HG02642 (cell line): ENCODE measurements around the gene EIF4E2.
"Not testable (repeated sequence)": the region's sequence is repeated elsewhere in the genome, so short reads cannot be mapped to it uniquely, and the experiment has no call there.

Experiments used
- ATAC-seq: cut with Tn5 transposase; IDR thresholded peaks from one replicate; pipeline ENCODE4 v1.9.1; 2021; ENCODE audit warnings: mild to moderate bottlenecking; ENCODE audit not compliant: unreplicated experiment, poor library complexity

EIF4E2 gene

DNA sequence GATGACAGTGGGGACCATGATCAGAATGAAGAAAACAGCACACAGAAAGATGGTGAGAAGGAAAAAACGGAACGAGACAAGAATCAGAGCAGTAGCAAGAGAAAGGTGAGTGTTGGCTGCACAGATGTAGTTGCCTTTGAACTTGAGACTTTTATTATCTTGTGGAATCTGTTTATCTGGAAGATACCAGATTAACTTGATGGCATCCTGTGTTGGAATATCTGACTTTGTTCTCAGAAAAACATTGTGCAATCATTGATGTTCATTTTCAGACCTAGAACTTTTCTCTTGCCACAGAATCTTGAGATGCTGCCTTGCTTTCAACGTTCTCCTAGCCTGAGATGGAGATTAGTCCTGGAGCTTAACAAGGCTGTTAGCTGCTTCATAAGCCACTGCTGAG is 5.9 kb downstream of the EIF4E2 start:
- no peak for ATAC-seq

DNA sequence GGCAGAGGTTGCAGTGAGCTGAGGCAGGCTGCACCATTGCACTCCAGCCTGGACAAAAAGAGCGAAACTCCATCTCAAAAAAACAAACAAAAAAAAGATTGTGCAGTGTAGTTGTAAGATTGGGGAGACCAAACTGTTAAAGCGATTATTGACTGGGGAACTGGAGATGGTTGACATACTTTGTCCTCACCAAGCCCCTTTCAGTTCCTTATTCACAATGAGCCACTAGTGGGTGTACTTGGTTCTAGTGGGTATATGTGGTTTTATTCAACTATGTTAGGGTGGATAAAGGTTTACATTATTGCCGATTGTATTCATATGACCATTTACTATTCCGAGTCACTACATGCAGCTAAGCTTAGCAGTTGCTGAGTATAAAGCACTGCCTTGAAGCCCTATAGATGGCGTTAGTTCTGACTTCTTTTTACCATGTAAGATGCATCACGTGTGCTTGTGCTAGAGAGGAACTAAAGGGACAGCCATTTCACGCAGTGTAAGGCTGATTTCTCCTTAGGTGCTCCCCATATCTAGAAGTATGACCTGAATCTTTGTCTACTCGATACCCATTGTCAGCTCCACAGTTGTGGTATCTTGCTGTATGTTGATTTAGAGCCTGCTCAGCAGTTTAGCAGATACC is 12.1 kb downstream of the EIF4E2 start:
- no peak for ATAC-seq

DNA sequence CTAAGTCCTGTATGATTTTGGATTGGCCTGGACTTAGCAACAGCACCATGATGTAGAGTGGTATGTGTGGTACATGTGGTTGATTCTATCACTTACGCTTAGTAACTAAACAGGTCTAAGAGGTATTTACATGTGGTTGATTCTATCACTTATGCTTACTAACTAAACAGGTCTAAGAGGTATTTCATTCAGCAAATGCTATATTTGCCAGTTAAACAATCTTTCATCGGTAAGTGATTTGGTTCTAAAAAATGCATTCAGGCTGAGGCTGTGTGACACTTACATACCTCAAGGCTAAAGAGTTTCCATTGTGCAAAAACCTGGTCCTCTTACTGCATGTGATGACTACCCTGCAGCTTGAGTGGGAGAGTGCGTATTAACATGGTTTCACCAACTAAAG is 13.1 kb downstream of the EIF4E2 start:
- ATAC-seq, result no peak

DNA sequence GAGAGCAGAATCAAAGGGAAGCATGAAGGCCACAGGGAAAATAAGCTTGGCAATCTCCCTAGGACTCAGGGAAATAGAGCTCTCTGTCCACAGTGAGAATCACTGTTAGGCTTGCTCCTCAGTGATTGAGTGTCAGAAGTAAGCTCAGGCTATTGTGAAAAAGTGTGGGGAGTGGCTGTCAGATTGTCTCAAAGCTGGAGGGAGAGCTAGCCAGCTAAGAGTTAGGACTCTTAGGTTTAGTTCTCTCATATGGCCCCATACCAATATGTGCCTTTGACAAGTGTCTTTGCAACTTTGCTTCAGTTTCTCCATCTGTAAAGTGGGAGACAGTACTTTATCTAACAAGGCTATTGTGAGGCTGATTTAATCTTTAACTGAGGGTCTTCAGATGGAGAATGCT is 17.2 kb downstream of the EIF4E2 start:
- ATAC-seq, result no peak

DNA sequence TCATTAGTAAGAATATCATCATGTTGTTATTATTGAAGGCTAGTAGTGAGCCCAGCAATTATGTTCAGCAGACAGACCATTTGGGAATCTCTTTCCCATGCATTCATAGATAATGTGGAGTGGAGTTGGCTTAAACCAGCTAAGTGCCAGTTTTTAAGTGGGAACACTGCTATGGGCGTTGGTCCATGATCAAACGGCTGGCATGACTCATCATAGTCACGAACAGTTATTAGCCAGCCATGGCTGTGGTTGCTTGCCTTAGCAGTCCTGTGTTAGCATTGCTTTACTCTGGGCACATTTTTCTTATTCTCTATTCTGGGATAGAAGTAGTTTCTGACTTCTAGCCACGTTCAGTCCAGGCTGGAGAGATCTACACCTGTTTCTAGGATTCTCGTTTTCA is 17.7 kb downstream of the EIF4E2 start:
- no peak for ATAC-seq

DNA sequence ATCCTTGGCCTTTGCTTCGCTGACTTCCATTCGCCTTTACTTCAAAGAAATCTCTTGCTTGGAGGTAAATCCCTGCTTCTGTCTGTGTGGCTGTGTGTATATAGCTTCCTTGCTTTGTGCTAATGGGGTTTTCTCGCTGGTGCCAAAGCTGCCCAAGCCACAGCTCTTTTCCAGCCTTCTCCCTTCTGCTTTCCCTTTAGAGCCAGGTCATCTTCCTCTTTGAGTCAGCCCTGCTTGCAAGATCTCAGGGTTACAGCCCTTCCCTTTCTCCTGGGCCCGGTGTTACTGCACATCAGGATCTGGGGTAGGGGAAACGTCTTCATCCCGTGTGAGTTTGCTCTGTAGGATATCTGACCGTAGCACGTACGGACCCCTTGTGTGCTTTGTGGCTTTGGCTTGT is 19.1 kb downstream of the EIF4E2 start:
- no peak for ATAC-seq

DNA sequence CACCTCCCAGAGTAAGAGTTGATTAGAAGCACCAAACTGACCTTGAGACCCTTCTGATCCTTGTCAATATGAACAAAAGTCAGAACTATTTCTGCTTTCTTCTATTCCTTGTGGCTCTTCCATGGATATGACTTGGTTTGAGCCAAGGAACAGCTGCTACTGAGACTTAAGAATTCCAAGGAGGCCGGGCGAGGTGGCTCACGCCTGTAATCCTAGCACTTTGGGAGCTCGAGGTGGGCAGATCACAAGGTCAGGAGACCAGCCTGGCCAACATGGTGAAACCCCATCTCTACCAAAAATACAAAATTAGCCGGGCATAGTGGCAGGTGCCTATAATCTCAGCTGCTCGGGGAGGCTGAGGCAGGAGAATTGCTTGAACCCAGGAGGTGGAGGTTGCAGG is 20.0 kb downstream of the EIF4E2 start:
- not testable (repeated sequence) for ATAC-seq

DNA sequence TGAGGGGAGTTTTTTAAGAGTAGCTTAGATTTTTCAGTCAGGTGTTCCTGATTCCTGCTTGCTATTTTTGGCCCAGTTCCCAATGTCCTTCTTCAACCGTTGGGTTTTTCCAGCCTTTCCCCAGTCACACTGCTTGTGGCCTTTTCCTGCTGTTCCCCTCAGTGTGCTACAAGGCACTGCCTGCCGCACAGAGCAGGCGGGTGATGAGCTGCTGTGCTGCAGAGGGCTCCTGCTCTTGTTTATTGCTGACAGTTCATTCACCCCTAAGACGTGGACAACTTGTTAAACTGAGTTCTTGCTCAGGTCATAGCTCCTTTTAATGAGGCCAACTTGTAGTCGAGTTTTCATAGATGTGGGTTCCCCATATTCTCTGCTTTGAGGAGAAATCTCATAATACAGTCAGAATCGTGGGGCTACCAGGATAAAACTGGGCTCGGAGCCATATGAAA is 20.6 kb downstream of the EIF4E2 start:
- no peak for ATAC-seq

DNA sequence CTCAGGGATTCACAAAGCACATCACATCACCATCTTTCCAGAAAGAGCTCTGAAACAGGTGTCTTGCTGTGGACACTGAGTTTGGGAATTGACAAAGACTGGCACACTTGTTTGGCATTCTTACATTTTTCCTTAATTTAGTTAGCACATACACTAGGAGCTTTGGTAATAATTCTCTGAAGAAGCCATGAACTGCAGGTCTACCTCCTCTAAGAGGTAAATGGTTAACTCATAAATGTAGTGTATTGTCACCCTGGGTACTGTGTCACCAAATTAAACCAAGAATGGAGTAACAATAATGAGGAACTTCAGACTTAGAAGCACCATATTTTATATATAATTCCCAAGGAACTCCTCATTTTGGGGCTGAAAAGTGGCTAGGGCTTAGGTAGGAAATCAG is 22.6 kb downstream of the EIF4E2 start:
- ATAC-seq, result no peak

DNA sequence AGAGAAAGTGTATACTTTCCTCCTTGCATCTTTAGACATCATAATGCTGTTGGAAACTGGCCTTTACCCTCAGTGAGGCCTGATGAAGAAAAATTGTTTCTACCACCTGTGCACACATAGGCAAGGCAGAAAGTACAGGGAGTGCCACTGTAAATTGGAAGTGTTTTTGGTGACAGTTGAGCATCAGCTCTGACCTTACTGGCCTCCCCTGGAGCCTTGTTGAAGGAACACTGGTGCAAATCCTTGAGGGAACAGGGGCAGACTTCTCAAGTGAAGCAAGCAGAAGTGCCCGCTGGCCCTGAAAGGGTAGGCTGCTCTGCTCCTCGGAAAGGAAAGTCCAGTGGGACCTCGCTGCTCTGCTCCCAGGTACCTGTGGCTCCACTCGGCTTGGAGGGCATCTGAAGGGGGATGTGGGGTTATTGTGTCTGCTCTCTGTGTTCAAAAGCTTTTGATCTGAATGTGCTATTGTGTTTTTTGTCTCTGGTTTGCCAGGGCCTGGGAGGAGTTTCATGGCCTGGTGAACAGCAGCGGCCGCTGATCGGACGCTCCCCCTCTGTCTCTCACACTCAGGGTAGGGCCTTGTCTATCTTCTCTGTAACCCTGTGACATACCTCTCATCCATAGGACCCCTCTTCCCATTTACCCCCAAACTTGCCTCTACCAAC is 23.4 kb downstream of the EIF4E2 start:
- ATAC-seq, result no peak

DNA sequence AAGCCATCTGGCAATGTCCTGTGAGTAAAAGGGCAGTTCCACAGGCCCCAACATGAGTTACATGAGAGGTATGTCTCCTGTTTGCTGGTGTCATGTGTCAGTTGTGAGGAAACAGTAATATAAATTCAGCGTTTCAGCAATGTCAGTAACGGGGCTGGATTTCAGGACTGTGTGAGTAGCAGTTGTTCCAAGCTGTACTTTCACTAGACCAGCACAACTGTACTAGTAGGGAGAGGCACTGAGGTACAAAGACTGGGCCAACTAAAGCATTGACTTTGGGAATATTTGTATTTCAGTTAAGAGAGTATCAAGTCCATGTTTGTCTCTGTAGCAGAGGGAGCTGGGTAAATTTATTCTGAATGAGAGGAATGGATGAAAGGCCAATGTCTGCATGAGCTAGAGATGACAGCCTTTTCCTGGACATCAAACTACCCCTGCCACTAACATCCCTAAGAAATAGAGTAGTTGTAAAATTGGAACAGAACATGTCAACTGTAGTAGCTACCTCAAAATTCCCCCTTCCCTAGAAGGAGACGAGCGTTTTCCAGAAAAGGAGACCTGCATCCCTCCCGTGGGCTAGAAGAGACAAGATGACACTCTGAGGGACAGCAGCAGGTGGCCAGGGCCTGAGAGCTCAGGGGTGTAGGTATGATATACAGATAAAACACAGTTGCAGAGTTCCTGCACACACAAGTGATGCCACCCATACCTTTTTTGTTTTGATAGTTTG is 24.4 kb downstream of the EIF4E2 start:
- ATAC-seq, result no peak

DNA sequence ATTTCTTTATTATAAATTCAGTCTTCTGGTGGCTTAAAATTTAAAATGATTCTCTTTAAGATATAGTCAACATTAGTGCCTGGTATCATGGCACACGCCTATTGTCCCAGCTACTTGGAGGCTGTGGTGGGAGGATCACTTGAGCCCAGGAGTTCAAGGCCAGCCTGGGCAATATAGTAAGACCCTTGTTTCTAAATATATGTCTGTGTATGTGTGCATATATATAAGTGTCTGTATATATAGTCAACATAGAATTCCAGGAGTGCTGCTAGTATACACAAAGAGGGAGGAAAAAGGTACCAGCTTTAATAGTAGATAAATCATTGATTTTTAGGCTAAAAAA is 24.9 kb downstream of the EIF4E2 start:
- ATAC-seq, result no peak

DNA sequence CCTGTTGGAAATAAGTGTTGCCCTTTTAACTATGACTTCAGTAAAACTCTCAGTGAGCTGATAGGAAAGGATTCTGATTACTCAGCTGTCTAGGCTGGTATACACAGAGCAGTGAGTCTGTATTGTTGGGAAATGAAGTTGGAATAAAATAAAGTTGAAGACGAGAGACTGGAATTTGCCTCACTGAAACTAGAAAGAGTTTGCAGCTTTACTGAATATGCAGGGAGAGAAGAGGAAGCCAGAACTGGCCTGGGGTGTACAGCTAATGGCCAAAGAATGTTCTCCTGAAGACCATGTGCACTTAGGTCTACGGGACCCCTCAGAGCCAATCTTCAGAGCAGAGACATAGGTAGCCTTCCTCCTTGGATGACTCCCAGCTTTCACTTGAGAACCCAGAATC is 26.5 kb downstream of the EIF4E2 start:
- no peak for ATAC-seq

DNA sequence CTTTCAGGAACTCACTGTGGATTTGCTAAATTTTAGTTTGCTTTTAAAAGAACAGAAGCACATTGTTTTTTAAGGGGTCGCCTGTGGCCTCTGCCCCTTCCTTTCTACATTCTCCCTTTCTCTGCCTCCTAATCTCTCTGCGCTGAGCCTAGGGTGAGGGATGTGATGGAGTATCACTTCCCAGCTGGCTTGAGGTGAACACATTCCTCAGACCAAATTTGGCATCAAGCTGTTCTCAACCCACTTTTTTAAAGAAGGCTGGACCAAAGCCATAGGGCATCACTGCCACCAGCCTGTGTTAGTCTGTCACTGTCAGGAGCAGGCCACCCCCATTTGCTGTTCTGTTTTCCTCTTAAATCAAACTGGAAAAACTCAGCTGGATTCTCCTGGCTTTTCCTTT is 27.4 kb downstream of the EIF4E2 start:
- no peak for ATAC-seq

DNA sequence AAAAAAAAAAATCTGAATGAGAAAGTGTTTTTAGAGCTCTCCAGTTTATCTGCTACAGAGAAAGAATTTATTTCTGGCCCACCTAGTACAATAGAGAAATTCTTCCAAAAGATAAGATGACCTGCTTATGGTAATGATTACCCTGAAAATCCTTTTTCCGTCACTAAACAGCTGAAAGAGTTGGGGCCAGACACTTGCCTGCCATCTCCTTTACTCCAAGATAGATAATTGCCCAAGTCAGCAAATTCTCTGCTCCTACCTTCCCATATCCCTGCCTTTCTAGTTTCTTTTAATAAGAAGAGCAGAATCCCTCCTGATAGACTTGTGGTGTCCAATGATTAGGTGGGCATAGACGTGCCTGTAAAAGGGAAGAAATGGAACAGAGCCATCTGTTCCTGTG is 28.1 kb downstream of the EIF4E2 start:
- no peak for ATAC-seq

DNA sequence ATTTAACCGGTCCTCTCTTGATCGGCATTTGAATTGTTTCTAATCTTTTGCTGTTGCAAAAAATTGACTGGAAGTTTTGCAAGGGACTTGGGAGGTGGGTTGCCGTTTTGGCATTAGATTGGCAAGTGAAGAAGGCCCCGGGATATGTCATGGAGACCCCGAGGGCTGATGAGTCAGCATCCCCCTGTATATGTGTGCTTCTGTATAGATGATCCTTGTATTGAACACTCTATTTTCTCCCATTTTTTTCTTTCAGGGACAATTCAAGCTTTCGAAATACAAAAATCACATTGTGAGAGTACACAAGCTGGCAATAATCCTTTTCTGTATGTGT is 30.1 kb downstream of the EIF4E2 start:
- ATAC-seq, result no peak

DNA sequence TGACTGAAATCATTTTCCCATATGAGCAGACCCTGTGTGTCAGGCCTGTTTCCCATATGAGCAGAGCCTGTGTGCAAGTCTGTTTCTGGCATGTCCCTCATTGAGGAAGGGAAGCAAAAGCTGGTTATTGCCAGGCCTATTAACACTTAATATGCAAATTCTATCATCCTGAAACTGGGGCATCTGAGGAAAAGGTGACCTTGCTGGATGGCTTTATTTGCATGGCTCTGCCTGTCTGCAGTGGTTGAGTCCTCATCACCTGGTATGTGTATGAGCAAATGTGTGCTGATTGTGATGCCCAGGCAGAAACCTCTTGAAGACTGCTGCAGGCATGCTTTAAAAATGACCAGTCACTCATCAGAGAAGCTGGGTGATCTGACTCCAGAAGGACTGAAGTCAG is 31.2 kb downstream of the EIF4E2 start:
- no peak for ATAC-seq

DNA sequence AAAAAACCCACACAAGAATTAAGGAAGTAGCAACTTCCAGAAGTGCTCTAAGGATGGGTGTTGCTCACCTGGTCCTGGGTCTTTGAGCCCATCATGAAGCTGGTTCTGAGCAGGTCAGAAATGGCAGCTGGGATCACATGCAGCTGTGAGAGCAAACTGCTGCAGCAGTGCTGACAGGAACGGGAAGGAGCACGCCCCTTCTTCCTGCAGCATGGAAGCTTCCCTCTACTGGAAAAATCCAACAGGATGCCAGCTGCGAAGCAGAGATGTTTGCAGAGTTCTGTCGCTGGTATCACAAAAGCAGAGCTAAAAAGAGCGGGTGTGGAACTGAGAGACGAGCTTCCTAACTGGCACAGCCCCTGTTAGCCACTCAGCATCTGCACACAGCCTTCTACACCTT is 33.7 kb downstream of the EIF4E2 start:
- no peak for ATAC-seq

DNA sequence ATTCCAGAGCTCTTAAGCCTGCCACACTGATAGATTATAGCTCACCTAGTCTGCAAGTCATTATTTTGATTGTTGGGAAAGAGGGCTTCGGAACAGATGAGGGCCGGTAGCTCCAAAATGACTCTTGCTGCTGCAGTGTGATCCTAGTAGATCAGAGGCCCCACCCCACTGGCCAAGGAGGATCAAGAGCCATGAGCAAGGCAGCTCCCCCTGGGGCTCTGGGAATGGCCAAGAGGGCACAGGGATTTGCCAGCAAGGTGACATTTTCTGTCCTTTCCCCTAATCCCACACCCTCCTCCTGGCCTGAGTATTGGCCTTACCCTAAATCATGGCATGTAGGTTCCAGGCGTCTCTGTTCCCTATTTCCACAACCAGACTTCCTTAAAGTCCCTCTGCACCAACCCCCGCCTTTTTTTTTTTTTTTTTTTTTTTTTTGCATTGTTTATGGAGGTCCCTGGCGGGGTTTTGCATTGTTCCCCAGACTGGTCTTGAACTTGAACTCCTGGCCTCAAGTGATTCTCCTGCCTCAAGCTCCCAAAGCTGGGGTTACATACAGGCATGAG is 36.5 kb downstream of the EIF4E2 start:
- no peak for ATAC-seq

DNA sequence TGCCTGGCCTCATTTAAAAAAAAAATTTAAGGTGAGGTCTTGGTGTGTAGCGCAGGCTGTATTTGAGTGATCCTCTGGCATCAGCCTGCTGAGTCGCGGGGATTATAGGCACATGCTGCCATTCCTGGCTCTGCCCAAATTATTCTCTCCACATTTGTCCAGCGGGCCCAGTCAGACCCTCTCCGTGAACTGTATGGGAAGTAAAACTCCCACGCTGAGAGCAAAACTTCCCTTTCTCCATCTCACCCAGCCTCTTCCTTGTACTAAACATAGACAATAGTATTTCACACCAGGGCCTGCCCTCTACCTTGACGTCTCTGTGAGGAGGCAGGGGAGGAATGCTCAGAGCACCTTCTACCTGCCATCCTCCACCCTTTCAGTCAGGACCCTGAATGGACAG is 37.0 kb downstream of the EIF4E2 start:
- no peak for ATAC-seq

DNA sequence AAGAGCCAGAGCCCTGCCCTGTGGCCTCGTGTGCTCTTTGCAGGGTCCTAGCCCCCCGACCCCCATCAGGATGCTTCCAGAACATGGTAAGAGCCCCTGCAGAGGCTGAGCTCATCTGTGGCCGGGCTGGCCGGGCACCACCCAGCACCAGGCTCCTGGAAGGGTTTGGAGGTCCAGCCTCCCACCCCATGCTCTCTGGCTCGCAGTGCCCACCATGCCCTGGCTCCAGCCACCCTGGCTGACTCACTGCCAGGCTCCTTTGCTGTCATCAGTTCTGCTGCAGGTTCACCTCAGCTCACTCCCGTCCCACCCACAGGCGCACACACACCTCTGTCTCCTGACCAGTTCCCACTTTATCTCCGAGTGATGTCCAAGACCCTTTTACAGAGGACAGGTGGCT is 37.5 kb downstream of the EIF4E2 start:
- no peak for ATAC-seq
